ENCODE data around the gene OSBPL5.
A peak's percentile ranks its signal among the peaks of the same experiment; 100 is the strongest.

Gene OSBPL5, protein sequence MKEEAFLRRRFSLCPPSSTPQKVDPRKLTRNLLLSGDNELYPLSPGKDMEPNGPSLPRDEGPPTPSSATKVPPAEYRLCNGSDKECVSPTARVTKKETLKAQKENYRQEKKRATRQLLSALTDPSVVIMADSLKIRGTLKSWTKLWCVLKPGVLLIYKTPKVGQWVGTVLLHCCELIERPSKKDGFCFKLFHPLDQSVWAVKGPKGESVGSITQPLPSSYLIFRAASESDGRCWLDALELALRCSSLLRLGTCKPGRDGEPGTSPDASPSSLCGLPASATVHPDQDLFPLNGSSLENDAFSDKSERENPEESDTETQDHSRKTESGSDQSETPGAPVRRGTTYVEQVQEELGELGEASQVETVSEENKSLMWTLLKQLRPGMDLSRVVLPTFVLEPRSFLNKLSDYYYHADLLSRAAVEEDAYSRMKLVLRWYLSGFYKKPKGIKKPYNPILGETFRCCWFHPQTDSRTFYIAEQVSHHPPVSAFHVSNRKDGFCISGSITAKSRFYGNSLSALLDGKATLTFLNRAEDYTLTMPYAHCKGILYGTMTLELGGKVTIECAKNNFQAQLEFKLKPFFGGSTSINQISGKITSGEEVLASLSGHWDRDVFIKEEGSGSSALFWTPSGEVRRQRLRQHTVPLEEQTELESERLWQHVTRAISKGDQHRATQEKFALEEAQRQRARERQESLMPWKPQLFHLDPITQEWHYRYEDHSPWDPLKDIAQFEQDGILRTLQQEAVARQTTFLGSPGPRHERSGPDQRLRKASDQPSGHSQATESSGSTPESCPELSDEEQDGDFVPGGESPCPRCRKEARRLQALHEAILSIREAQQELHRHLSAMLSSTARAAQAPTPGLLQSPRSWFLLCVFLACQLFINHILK

DNA sequence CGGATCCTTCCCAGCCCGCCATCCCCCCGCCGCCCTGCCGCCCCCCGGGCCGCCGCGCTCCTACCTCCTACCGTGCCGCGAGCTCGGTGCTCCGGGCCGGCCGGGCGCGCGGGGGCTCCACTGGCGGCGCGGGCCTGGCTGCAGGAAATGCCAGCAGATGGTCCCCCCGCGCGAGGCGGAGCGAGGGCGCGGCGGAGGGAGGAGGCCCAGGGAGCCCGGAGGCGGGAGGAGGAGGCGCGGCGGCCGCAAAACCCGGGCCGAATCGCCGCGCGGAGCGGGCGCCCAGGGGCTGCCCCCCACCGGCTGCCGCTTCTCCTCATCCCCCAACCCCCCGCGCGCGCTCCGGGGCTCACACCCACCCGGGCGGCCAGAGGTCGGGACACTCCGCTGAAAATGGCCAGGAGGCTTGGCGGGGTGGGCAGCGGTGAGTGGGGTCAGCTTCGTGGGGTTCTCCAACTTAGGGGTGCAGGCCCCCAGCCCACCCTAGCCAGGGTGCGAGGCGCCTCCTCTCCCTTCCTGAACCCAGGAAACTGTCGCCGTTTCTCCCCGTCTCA is at the start of gene OSBPL5:
TSS of gene OSBPL5 (minus strand) at position 159 of the 554 bp plus-strand sequence. CDS start 36,162 bp downstream, outside the sequence.
- DNase-seq (ENCODE audit: low spot score) = peak; percentile 31

DNA sequence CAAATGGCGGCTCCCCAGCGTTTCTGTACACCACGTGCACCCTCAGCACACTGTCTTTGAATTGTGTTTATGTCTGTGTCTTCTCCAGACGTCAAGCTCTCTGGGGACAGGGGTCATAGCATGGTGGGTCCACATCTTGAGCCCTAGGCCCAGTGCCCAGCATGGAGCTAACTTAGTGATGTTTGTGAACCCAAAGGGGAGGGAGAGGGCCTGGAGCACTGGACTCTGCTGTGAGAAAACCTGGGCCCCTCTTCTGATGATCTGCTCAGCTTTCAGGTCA is 49.2 kb upstream of the OSBPL5 start:
- no peak for DNase-seq (ENCODE audit: low spot score)

DNA sequence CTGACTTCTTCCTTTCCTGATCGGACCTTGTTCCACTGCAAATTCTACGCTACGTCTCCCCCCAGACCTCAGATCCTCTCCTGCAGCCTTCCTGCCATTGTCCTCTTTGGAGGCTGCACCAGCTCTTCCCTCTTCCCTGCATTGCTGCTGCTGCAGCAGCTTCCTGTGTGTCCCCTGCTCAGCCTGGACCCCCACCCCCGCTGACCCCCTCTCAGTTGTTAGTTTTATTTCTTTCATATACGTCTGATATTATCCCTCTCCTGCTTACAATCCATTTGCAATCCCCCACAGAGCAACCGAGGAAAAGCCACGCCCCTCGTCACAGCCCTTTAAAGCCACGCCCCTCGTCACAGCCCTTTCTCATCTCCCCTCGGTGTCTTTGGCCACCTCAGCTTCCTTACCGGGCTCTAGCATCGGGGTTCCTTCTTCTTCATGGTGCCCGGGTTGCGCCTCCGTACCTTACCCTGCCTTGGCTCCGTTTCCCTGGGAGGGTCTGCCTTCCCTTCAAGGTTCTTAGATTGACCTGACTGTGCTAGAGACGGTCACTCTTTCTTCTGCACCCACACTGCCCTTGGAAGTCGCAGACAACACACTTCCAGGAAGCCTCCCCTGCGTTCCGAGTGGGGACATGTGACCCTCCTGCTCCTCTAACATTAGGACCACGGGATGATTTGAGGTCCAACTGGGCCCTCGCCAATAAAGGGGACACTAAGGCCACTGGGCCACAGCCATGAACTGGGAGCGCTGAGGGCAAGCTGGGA is 48.7 kb upstream of the OSBPL5 start:
- no peak for DNase-seq (ENCODE audit: low spot score)

DNA sequence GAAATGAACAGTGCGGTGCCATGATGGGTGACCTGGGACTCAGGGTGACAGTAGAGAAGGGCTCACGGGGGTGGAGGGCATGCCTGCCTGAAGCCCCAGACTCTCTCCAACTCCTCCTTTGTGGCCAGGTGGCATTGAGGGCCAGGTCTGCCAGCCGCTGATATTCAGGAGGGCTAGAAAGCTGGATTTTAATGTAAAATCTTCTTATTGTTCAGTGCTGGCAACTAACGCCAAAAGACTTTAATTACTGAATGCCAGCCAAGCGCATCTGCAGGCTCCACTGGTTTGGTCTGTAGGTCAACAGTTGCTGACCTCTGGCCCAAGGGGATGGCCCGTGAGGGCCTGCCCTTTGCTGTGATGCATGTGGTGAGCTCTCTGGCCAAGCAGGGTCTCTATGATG is 43.2 kb upstream of the OSBPL5 start:
- DNase-seq (ENCODE audit: low spot score) = no peak

DNA sequence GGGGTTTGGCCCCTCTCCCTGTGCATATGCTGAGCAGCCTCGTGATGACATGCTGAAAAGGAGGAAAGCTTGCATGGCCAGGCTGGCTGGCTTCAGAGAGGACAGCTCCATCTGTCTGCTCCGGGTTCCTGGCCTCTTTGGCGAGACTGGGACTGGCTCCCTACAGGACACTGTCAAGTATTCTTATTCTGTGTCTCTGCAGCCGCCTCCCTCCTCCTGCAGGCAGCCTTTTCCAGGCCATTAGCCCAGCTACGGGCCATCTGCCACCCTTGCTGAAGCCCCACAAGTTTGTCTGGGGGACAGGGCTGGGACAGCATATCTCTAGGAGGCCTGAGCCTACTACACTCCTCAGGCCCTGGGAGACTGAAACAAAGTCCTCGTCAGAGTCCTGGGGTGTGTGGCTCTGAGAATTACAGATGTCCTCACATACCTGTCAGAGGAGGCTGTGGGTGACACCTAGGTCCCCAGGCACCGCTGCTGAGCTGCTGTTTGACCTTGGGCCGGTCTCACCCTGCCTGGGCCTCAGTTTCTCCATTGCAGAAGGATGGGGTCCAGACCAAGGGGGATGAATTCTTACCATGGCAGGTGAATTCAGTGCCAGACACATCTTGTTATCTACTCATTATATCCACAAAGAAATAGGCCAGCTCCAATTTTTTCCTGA is 42.5 kb upstream of the OSBPL5 start:
- DNase-seq (ENCODE audit: low spot score) = no peak

DNA sequence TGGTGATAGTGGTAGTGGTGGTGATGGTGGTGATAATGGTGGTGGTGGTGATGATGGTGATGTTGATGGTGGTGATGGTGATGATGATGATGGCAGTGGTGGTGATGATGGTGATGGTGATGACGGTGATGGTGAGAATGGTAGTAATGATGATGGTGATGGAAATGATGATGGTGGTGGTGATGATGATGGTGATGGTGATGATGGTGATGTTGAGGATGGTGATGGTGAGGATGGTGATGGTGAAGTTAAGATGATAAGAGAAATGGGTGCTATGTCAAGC is 41.8 kb upstream of the OSBPL5 start:
- DNase-seq (ENCODE audit: low spot score) = no peak

DNA sequence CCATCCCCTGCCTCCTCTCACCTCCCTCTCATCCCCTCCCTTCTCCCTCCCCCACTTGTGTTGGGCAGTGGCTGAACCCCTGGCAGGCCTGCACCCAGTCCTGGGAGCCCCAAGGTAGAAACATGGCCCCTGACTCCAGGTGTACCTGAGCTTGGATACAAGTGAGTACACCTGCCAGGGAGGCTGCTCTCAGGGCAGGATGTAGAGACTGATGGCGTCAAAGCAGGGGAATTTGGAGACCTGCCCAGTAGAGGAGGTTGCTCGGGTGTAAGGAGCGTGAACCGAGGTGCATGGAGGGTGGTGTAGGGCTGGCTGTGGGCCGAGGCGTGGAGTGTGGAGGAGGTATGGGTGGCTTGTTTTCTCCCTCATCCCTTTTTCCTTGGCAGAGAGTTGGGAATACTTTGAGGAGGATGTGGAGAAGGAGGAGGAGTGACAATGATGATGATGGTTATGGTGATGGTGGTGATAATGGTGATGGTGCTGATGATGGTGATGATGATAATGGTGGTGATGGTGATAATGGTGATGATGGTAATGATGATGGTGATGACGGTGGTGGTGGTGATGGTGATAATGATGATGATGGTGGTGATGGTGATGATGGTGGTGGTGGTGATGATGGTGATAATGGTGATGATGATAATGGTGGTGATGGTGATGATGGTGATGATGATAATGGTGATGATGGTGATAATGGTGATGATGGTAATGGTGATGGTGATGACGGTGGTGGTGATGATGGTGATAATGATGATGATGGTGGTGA is 41.2 kb upstream of the OSBPL5 start:
- no peak for DNase-seq (ENCODE audit: low spot score)

DNA sequence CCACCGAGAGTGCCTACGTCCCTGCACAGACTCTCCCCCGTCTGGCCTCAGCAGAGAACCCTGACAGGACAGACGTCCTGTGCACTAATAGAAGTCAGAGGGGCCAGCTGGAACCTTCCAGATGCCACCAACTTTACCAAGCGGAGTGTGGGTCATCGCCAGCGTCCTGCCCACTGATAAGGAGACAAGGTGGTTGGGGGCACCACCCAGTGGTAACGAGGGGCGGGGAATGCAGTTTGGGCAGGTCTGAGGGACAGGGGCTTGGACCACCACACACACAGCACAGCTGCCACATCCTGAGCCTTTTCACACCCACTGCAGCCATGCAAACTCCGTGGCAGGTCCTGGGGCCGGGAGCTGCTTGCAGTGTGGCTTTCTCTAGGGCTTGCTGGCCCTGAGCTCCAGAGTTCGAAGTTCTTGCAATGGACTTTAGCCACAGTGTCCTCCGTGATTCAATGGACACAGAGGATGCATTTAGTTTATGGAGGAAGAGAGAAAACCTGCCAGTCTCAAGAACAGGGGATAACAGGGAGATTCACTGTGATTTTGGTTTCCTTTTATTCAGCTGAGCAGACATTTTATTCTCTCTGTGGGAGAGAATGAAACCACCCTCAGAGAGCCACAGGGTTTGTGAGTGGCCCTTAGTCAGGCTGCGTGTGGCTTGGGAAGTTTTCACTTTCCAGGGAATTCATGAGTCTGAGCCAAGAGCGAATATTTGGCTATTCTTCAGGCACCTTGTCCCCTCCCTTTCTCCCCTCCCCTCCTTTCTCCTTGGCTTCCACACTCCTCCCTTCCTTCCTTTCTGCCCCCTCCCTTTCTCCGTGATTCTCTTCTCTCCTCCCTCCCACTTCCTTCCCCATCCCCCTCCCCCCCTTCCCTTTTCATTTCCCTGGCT is 40.4 kb upstream of the OSBPL5 start:
- DNase-seq (ENCODE audit: low spot score) = no peak

DNA sequence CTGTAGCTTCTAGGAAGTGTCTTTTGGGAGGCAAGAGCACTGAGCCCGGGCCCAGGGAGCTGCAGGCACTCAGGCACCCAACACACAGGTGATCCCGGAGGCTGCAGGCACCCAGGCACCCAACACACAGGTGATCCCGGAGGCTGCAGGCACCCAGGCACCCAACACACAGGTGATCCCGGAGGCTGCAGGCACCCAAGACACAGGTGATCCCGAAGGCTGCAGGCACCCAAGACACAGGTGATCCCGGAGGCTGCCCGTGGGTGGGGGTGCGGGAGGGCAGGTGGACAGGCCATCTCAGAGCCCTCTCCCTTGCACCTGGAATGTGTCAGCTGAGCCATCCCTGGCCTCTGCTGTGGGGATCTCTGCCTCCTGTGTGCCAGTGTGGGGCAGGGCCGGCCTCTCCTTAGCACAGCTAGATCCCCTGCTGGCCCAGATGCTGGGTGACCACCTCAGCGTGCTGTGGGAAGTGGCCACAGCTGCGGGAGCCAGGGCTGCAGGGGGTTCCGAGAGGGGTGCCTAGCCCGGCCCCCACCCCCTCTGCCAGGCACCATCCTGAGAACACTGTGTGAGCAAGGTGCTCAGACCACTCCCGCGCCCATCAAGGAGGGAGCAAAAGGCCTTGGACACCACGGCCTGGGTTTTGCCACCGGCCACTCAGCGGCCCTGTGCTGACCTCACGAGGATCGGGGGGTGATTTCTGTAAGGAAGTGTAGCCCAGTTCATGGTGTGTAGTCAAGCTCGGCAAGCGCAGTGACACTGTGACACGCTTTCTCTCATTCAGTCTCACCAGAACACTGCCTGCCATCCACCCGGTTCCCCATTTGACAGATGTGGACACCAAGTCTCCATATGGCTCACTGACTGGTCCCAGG is 39.3 kb upstream of the OSBPL5 start:
- DNase-seq (ENCODE audit: low spot score) = no peak

DNA sequence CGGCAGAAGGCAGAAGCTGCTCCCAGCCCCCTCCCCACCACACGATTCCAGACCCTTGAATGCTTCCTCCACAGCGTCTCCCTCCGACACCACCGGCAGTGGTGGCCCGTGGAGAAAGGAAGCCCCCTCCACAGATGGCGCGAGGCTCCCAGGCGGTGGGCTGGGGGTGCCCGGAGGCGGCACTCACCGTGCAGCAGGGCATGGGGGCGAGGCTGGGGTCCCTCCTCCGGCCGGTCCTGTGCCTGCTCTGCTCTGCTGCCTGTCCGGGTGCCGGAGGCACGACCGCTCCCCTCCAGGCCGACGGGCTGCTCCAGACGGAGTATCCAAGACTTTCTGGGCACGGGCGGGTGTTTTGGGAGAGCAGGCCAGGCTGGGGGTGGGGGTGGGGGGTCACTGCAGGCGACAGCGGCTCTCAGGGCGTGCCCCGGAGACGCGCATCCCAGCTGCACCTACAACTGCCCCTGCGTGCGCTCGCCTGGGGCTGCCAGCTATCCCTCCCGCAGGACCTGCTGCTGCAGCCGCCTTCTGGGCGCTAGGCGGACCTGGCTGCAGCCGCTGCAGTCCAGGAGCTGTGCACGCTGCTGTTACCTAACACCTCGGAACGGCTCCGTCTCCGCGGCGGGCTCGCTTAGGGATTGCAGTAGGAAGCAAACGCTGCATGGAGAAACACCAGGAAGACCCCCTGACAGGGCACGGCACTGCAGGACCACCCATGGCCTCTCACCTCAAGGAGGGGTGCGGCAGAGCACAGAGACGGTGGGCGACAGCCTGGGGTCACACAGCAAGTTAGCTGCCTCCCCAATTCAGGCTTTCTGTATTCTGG is 38.3 kb upstream of the OSBPL5 start:
- no peak for DNase-seq (ENCODE audit: low spot score)

DNA sequence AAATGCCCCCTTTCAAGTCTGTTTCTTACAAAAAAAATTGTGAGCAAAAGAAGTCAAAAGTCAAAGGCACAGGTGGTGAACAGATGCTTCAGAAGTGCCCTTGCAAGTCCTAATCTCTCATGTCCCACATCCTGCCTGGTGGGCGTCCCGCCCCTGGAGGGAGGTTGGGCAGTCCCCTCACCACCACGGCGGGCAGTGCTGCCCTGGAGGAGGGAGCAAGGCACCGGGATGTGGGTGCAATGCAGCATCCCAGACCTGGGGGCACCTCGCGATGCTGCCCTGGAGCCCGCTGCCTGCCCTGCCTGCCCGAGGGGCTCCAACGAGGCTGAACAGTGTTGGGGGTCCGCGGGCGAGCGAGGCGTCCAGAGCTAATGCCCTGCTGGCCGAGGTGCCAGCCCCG is 37.6 kb upstream of the OSBPL5 start:
- DNase-seq (ENCODE audit: low spot score) = no peak

DNA sequence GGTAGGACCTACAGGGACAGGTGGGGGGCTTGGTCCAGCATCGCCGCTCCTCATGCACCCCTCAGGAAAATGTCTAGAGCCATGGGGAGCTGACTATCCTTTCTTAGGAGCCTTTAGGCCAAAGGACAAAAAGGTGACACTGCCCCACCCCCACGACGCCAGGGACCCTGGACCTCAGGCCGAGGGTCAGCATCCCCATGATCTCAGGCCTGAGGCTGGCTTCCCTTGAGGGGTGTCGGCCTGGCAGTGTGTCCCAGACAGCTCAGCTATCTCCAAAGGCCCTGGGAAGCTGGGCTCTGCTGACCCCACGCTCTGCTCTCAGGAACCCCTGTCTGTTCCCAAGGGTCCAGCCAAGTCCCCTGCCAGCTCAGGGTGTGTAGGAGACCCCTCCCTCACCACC is 37.2 kb upstream of the OSBPL5 start:
- no peak for DNase-seq (ENCODE audit: low spot score)

DNA sequence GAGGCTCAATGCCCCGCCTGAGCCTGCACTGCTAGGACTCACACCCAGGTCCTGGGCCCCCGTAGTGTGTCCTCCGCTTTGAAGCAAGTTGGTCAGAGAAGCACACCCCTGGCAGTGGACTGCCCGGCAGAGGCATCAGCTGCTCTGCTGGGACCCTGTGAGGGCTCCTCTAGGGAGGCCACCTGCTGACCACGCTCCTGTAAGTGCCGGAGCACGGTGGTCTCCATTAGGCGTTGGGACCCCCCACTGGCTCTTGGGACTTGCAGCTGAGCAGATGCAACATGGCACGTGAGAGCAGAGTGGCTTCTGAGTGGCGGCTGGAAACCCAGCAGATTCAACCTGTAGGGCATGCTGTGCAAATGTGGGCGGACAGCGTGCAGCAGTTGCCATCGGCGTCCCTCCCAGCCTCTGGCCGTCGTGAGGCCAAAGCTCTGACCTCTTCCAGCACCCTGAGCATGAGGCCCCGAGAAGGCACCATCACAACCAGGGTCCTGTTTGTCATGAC is 36.6 kb upstream of the OSBPL5 start:
- DNase-seq (ENCODE audit: low spot score) = no peak

DNA sequence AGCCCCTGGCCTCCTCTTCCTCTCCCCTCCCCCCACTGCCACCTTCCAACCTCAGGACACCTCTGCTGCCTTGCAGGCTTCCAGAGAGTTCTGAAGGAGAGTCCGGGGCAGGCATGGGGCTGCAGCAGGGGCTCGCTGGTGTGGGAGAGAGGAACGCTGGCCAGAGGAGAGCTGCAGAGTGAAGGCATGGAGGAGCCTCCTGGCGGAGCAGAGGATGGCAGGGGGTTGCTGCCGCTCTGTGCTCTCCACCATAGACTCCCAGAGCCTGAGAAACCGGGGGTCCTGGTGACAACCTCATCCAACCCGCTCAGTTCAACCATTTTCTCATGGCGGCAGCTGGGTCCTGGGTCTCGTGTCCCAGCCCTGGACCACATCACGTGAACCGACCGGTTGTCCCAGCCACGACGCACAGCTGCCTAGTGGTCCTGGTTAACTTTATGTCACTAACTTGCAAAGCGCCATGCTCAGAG is 36.0 kb upstream of the OSBPL5 start:
- no peak for DNase-seq (ENCODE audit: low spot score)

DNA sequence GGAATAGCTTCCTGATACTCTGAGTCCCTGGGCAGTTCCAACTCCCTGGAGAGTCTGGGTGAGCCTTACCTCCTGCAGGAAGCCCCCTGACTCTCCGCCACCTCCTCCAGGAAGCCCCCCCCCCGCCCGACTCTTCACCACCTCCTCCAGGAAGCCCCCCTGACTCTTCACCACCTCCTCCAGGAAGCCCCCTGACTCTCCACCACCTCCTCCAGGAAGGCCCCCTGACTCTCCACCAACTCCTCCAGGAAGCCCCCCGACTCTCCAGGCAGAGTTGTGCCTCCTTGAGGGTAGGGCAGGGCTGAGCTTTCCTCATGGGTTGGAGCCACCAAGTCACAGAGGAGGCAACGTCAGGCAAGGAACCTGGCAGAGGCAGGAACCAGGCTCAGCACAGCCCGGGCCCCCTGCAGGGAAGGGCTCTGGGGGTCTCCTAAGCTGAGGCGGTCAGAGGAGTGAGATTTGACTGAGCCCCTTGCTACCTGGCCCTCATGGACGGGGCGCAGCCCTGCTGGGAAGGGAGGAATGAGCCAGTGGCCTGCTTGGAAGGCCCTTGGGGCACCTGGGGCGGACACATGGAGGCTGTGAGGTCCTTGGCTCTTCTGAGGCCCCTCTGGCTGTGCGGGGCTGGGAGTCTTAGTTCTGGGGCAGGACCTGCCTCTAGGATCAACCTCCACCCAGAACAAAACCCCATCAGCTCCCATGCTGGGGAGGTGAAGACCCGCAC is 35.4 kb upstream of the OSBPL5 start:
- no peak for DNase-seq (ENCODE audit: low spot score)

DNA sequence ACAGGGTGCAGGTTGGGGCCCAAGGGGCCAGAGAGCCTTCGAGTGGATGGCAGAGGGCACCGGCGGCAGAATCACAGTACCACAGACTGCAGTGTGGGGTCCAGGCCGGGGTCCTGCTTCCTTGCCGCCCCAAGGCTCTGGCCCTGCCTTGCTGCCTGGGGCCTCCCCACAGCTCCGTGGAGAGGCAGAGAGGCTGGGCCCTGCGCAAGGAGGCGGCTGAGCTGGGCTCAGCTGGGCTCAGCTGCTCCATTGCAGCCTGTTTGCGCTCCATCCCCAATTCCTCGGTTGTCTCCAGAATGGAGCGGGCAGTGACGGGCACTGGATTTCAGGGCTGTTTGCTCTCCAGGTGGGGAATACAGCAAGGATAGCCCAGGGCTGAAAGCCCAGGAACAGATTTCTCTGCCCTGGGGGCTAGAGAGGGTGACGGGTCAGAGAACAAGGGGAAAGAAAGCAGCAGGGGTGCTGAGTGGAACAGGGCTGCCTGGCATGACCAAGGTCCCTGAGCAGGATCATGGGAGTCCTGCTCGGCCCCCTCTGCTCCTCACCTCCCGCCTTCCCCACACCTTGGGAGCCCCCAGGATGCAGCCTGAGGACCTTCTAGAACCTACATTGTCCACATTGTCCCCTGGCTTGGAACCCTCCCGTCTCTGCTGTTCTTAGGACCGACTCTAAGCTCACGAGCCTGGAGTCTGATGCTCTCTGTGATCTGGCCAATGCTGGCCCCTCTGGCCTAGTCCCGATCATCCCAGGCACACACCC is 34.6 kb upstream of the OSBPL5 start:
- DNase-seq (ENCODE audit: low spot score) = no peak

DNA sequence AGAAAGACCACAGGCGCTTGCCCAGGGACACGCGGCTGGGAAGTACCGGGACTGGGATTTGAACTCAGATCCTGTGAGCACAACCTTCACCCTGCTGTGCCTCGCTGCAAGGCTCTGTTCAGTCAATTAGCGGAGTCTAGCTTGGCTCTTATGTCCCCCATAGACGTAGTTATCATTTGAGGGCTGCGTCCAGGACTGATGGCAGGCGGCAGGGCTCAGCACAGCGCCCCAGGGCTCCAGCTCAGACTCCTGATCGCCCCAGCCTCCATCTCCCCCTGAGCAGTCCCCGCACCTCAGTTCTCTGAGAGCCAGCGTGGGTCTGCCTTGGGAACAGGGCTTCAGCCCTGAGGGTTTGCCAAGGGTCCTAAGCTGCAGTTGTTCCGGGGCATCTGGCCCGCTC is 33.7 kb upstream of the OSBPL5 start:
- no peak for DNase-seq (ENCODE audit: low spot score)
